Karpas-422 (cell line): ENCODE data around the gene PTPRK. TPM values are rescaled to one million over a fixed set of nuclear protein-coding genes. Genes with fewer than 3 reads are reported as not detected.

Experiments
- DNase-seq: peaks from one replicate; pipeline ENCODE4 v3.0.0-alpha.2; 2015
- H2AFZ ChIP-seq: fragments of 200-600 bp; sonication (generic); 2 replicates; pipeline ENCODE4 v1.6.1; 2014; ENCODE audit warnings: antibody characterized with exemption, low read length, mixed read lengths
- H3K27ac ChIP-seq: fragments of 200-600 bp; sonication (generic); 2 replicates; pipeline ENCODE4 v1.5.1; 2014; ENCODE audit warnings: mild to moderate bottlenecking, low read length, moderate library complexity
- H3K27me3 ChIP-seq: fragments of 200-600 bp; sonication (generic); 2 replicates; pipeline ENCODE4 v1.6.1; 2014; ENCODE audit warnings: low read length, mixed read lengths
- H3K36me3 ChIP-seq: fragments of 200-600 bp; sonication (generic); 2 replicates; pipeline ENCODE4 v1.6.1; 2014; ENCODE audit warnings: low read length, mixed read lengths; ENCODE audit not compliant: insufficient read depth
- H3K4me1 ChIP-seq: fragments of 200-600 bp; sonication (generic); 2 replicates; pipeline ENCODE4 v1.6.1; 2014; ENCODE audit warnings: mild to moderate bottlenecking, low read length, mixed read lengths
- H3K4me2 ChIP-seq: fragments of 200-600 bp; sonication (generic); 2 replicates; pipeline ENCODE4 v1.6.1; 2014; ENCODE audit warnings: low read length, low read depth, mild to moderate bottlenecking; ENCODE audit not compliant: poor library complexity, severe bottlenecking
- H3K4me3 ChIP-seq: fragments of 200-600 bp; sonication (generic); 2 replicates; pipeline ENCODE4 v1.5.1; 2014; ENCODE audit warnings: mild to moderate bottlenecking, antibody characterized with exemption, low read length, mixed read lengths
- H3K79me2 ChIP-seq: fragments of 200-600 bp; sonication (generic); 2 replicates; pipeline ENCODE4 v1.6.1; 2014; ENCODE audit warnings: mild to moderate bottlenecking, low read length, mixed read lengths
- H3K9ac ChIP-seq: fragments of 200-600 bp; sonication (generic); 2 replicates; pipeline ENCODE4 v1.6.0; 2014; ENCODE audit warnings: low read length
- H3K9me2 ChIP-seq: fragments of 200-600 bp; sonication (generic), shearing (Covaris generic); replicated peaks from 2 replicates; pipeline ENCODE4 v1.6.0; 2014; ENCODE audit warnings: mild to moderate bottlenecking, low read length, moderate library complexity; ENCODE audit not compliant: insufficient read depth
- H3K9me3 ChIP-seq: fragments of 300-700, 200-600 bp; sonication (generic); 2 replicates; pipeline ENCODE4 v1.6.1; 2014; ENCODE audit warnings: low read length, mixed read lengths
- H4K20me1 ChIP-seq: fragments of 200-600 bp; sonication (generic); 2 replicates; pipeline ENCODE4 v1.6.1; 2014; ENCODE audit warnings: mild to moderate bottlenecking, antibody characterized with exemption, low read length, low read depth; ENCODE audit not compliant: insufficient read depth
- total RNA-seq: library from RNA; depleted of rRNA; stranded (reverse); fragments of >200 nt; shearing (Covaris generic); gene quantifications from 2 replicates; pipeline ENCODE4 v1.2.3, GENCODE V29; 2014; ENCODE audit warnings: low replicate concordance

The PTPRK gene
- total RNA-seq, 1 experiment from 2014 or later, result 0.04 TPM

- Histone ChIP-seq H2AFZ (no peak overlapping the region), H4K20me1 (no peaks in the 10 kb centered on the region), H3K79me2 (no peaks in the 10 kb centered on the region), H3K4me3 (no peak overlapping the region), H3K9me3 (peaks cover 3% of the 10 kb centered on the region; the same call in 1 of the 2 replicates), H3K9ac (no peak overlapping the region), H3K27ac (no peak overlapping the region), H3K4me1 (no peaks in the 10 kb centered on the region), H3K9me2 (no peaks in the 10 kb centered on the region), H3K27me3 (no peaks in the 10 kb centered on the region), H3K36me3 (no peaks in the 10 kb centered on the region), H3K4me2 (no peak overlapping the region)
- DNase-seq, result no peak
These were observed 19.4 kb downstream of the PTPRK start for GRCh38 chr6:128500749-128501600.

GRCh38 chr6:128500014-128500413, 20.4 kb downstream of the PTPRK start:
- H3K4me1 ChIP-seq, result no peaks in the 10 kb centered on the region
- H3K4me3 ChIP-seq, result no peak overlapping the region
- no peak overlapping the region for H2AFZ ChIP-seq
- H3K27me3 ChIP-seq, result no peaks in the 10 kb centered on the region
- no peaks in the 10 kb centered on the region for H3K9me2 ChIP-seq
- no peak overlapping the region for H3K4me2 ChIP-seq
- no peak overlapping the region for H3K27ac ChIP-seq
- H3K79me2 ChIP-seq, result no peaks in the 10 kb centered on the region
- no peak overlapping the region for H3K9ac ChIP-seq
- H3K36me3 ChIP-seq, result no peaks in the 10 kb centered on the region
- H3K9me3 ChIP-seq, result peaks cover 3% of the 10 kb centered on the region; the same call in 1 of the 2 replicates
- DNase-seq, result no peak
- no peaks in the 10 kb centered on the region for H4K20me1 ChIP-seq

- Histone ChIP-seq H3K9ac (no peak overlapping the region), H3K36me3 (no peaks in the 10 kb centered on the region), H3K4me3 (no peak overlapping the region), H3K27ac (no peak overlapping the region), H3K9me3 (peaks cover 3% of the 10 kb centered on the region; the same call in 1 of the 2 replicates), H3K79me2 (no peaks in the 10 kb centered on the region), H4K20me1 (no peaks in the 10 kb centered on the region), H2AFZ (no peak overlapping the region), H3K4me1 (no peaks in the 10 kb centered on the region), H3K4me2 (no peak overlapping the region), H3K9me2 (no peaks in the 10 kb centered on the region), H3K27me3 (no peaks in the 10 kb centered on the region)
- DNase-seq, result no peak
These were observed 21.2 kb downstream of the PTPRK start for GRCh38 chr6:128499079-128499731.

- Histone ChIP-seq H3K79me2 (no peaks in the 10 kb centered on the region), H3K9me2 (no peaks in the 10 kb centered on the region), H3K36me3 (no peaks in the 10 kb centered on the region), H3K4me2 (no peak overlapping the region), H2AFZ (no peak overlapping the region), H3K9ac (no peak overlapping the region), H4K20me1 (no peaks in the 10 kb centered on the region), H3K9me3 (no peaks in the 10 kb centered on the region; the same call in 1 of the 2 replicates), H3K27me3 (no peaks in the 10 kb centered on the region), H3K4me3 (no peak overlapping the region), H3K27ac (no peak overlapping the region), H3K4me1 (no peaks in the 10 kb centered on the region)
- no peak for DNase-seq
These were observed 22.2 kb downstream of the PTPRK start for GRCh38 chr6:128498234-128498633.

GRCh38 chr6:128495536-128496333, 24.7 kb downstream of the PTPRK start:
- Histone ChIP-seq H3K36me3 (no peaks in the 10 kb centered on the region), H4K20me1 (no peaks in the 10 kb centered on the region), H3K9me2 (no peaks in the 10 kb centered on the region), H3K4me1 (no peaks in the 10 kb centered on the region), H2AFZ (no peak overlapping the region), H3K4me2 (no peak overlapping the region), H3K27ac (no peak overlapping the region), H3K27me3 (no peaks in the 10 kb centered on the region), H3K9ac (no peak overlapping the region), H3K4me3 (no peak overlapping the region), H3K79me2 (no peaks in the 10 kb centered on the region), H3K9me3 (no peaks in the 10 kb centered on the region; the same call in 1 of the 2 replicates)
- no peak for DNase-seq

- Histone ChIP-seq H3K27me3 (no peaks in the 10 kb centered on the region), H4K20me1 (no peaks in the 10 kb centered on the region), H3K4me1 (no peaks in the 10 kb centered on the region), H3K9me2 (no peaks in the 10 kb centered on the region), H3K27ac (no peak overlapping the region), H3K9ac (no peak overlapping the region), H3K79me2 (no peaks in the 10 kb centered on the region), H2AFZ (no peak overlapping the region), H3K4me2 (no peak overlapping the region), H3K9me3 (no peaks in the 10 kb centered on the region; the same call in 1 of the 2 replicates), H3K4me3 (no peak overlapping the region), H3K36me3 (no peaks in the 10 kb centered on the region)
- DNase-seq, result no peak
These were observed 26.0 kb downstream of the PTPRK start for GRCh38 chr6:128494440-128494839.

- no peak overlapping the region for H3K4me3 ChIP-seq
- H3K9me2 ChIP-seq, result no peaks in the 10 kb centered on the region
- H3K27ac ChIP-seq, result no peak overlapping the region
- no peaks in the 10 kb centered on the region for H3K4me1 ChIP-seq
- no peaks in the 10 kb centered on the region for H3K79me2 ChIP-seq
- no peaks in the 10 kb centered on the region for H3K27me3 ChIP-seq
- H3K9me3 ChIP-seq, result no peaks in the 10 kb centered on the region; the same call in 1 of the 2 replicates
- no peaks in the 10 kb centered on the region for H3K36me3 ChIP-seq
- DNase-seq, result no peak
- no peak overlapping the region for H3K9ac ChIP-seq
- no peak overlapping the region for H3K4me2 ChIP-seq
- H4K20me1 ChIP-seq, result no peaks in the 10 kb centered on the region
- no peak overlapping the region for H2AFZ ChIP-seq
These were observed 26.5 kb downstream of the PTPRK start for GRCh38 chr6:128493877-128494276.

GRCh38 chr6:128492386-128492785, 28.0 kb downstream of the PTPRK start:
- no peaks in the 10 kb centered on the region for H3K79me2 ChIP-seq
- no peaks in the 10 kb centered on the region for H3K9me2 ChIP-seq
- H3K36me3 ChIP-seq, result no peaks in the 10 kb centered on the region
- no peak for DNase-seq
- H3K4me1 ChIP-seq, result no peaks in the 10 kb centered on the region
- no peak overlapping the region for H3K4me2 ChIP-seq
- no peaks in the 10 kb centered on the region for H4K20me1 ChIP-seq
- no peaks in the 10 kb centered on the region for H3K27me3 ChIP-seq
- H3K4me3 ChIP-seq, result no peak overlapping the region
- no peak overlapping the region for H3K9ac ChIP-seq
- no peak overlapping the region for H3K27ac ChIP-seq
- H3K9me3 ChIP-seq, result peaks cover 3% of the 10 kb centered on the region; the same call in 1 of the 2 replicates
- no peak overlapping the region for H2AFZ ChIP-seq
